ENCODE results near the gene SYT15. TPM values are rescaled to one million over a fixed set of nuclear protein-coding genes. Genes with fewer than 3 reads are reported as not detected.
"Not testable (repeated sequence)": the region's sequence is repeated elsewhere in the genome, so short reads cannot be mapped to it uniquely, and the experiment has no call there.

SYT15 gene
- total RNA-seq (10 to 100 TPM; 24.8 to 53.5 TPM), polyA plus RNA-seq (10 to 100 TPM in 1 of 2 donors, 1 to 10 TPM in 1; 3.8 to 18.4 TPM)
- long read RNA-seq, donor 1, result 0 reads
- long read RNA-seq, donor 2, partial matches to known transcripts, result 5 of 5 reads
- long read RNA-seq, donor 2, other reads (novel, unspliced or antisense), result 0 of 5 reads
- long read RNA-seq, donor 3, result 0 reads
- long read RNA-seq, donor 4, result 0 reads
- long read RNA-seq, donor 5, partial matches to known transcripts, result 0 of 8 reads
- long read RNA-seq, donor 5, other reads (novel, unspliced or antisense), result 8 of 8 reads

DNA sequence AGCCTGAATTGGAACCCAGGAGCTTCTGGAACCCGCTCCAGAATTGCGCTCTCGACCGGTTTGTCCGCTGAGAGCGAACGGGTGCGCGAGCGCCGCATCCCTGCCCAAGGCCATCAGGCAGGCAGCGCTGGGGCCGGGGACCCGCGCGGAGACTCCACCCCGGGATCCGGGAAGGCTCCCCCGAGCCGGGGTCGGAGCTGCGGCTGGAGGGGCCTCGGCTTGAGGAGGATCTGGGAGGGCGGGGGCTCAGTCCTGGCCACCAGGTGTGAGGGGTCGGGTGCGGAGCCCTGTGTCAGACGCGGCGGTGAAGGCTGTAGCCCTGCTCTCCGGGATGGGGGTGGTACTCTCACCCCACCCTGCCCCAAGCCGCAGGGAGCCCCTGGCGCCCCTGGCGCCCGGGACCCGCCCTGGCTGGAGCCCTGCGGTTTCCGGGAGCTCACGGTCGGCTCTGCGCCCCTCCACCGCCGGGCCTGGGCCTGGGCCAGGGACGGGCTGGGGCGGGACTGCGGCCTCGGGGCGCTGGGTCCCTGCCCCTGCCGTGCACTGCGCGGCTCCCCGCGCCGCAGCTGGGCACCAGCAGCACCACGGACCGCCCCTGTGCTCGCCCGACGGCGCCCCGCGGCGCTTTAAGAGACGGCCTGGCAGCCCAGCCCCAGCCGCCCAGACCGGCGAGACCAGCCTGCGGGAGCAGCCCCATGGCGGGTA, at the start of gene SYT15:
Gene SYT15 (plus strand): TSS at position 655 of the 705 bp plus-strand sequence. CDS start 41 bp downstream, at position 696.
- not testable (repeated sequence) for H3K27me3 ChIP-seq (ENCODE audit: control insufficient read depth in 3 of 3, insufficient read depth in 3 of 3, low read length in 2 of 3); H3K27ac ChIP-seq (ENCODE audit: low read depth in 1 of 2, low read length in 1 of 2); H3K9me3 ChIP-seq (ENCODE audit: control insufficient read depth in 4 of 4, insufficient read depth in 3 of 4, low read length in 3 of 4); H3K36me3 ChIP-seq (ENCODE audit: control insufficient read depth in 4 of 4, insufficient read depth in 4 of 4, low read length in 4 of 4); H3K4me1 ChIP-seq (ENCODE audit: control insufficient read depth in 5 of 5, insufficient read depth in 5 of 5, low read length in 5 of 5); H3K4me3 ChIP-seq; H3K9ac ChIP-seq (ENCODE audit: insufficient read depth in 1 of 2, low read length in 2 of 2)
- DNase-seq (peak in 1 of 3 donors; percentile 11), ATAC-seq (ENCODE audit: insufficient read depth, low FRiP score) (peak; percentile 21)
- 1% methylated on average over 17 to 49 of the region's 68 CpGs for WGBS, 2 donors

DNA sequence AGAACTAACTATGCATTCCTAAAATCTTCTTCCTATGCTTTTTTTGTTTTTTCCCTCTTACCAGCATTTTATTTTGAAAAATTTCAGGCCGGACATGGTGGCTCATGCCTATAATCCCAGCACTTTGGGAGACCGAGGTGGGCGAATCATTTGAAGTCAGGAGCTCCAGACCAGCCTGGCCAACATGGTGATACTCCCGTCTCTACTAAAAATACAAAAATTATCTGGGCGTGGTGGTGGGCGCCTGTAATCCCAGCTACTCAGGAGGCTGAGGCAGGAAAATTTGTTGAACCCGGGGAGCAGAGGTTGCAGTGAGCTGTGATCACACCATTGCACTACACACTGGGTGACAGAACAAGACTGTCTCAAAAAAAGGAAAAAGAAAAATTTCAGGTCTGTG, 49.2 kb upstream of the SYT15 start:
- H3K9ac ChIP-seq (ENCODE audit: insufficient read depth in 1 of 2, low read length in 2 of 2); H3K27me3 ChIP-seq (ENCODE audit: control insufficient read depth in 3 of 3, insufficient read depth in 3 of 3, low read length in 2 of 3); DNase-seq; ATAC-seq (ENCODE audit: insufficient read depth, low FRiP score); H3K27ac ChIP-seq (ENCODE audit: low read depth in 1 of 2, low read length in 1 of 2); H3K9me3 ChIP-seq (ENCODE audit: control insufficient read depth in 4 of 4, insufficient read depth in 3 of 4, low read length in 3 of 4); H3K36me3 ChIP-seq (ENCODE audit: control insufficient read depth in 4 of 4, insufficient read depth in 4 of 4, low read length in 4 of 4); H3K4me3 ChIP-seq: not testable (repeated sequence)
- 85 to 89% methylated on average over 7 of the region's 7 CpGs for WGBS, 2 donors
- H3K4me1 ChIP-seq (ENCODE audit: control insufficient read depth in 5 of 5, insufficient read depth in 5 of 5, low read length in 5 of 5), result peaks cover 0 to 12% (median 3%) of the 10 kb centered on the region in 5 donors

GRCh38 chr10:46530249-46531186, 48.4 kb upstream of the SYT15 start:
- H3K4me1 ChIP-seq (ENCODE audit: control insufficient read depth in 5 of 5, insufficient read depth in 5 of 5, low read length in 5 of 5), result peaks cover 0 to 9% (median 0%) of the 10 kb centered on the region in 5 donors
- WGBS, 2 donors, result 90 to 94% methylated on average over 18 of the region's 18 CpGs
- H3K9me3 ChIP-seq (ENCODE audit: control insufficient read depth in 4 of 4, insufficient read depth in 3 of 4, low read length in 3 of 4), result peaks cover 0 to 2% (median 0%) of the 10 kb centered on the region in 4 donors
- no peak for ATAC-seq (ENCODE audit: insufficient read depth, low FRiP score)
- no peak overlapping the region for H3K27ac ChIP-seq (ENCODE audit: low read depth in 1 of 2, low read length in 1 of 2)
- peak in 2 of 3 donors; percentile 32 to 39 for DNase-seq
- TF ChIP-seq, protein P1, sequence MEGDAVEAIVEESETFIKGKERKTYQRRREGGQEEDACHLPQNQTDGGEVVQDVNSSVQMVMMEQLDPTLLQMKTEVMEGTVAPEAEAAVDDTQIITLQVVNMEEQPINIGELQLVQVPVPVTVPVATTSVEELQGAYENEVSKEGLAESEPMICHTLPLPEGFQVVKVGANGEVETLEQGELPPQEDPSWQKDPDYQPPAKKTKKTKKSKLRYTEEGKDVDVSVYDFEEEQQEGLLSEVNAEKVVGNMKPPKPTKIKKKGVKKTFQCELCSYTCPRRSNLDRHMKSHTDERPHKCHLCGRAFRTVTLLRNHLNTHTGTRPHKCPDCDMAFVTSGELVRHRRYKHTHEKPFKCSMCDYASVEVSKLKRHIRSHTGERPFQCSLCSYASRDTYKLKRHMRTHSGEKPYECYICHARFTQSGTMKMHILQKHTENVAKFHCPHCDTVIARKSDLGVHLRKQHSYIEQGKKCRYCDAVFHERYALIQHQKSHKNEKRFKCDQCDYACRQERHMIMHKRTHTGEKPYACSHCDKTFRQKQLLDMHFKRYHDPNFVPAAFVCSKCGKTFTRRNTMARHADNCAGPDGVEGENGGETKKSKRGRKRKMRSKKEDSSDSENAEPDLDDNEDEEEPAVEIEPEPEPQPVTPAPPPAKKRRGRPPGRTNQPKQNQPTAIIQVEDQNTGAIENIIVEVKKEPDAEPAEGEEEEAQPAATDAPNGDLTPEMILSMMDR (IDR thresholded peaks at IDR 0.05; ENCODE audit: control extremely low read depth, extremely low read depth), result no peak
- H3K36me3 ChIP-seq (ENCODE audit: control insufficient read depth in 4 of 4, insufficient read depth in 4 of 4, low read length in 4 of 4), result no peaks in the 10 kb centered on the region
- H3K27me3 ChIP-seq (ENCODE audit: control insufficient read depth in 3 of 3, insufficient read depth in 3 of 3, low read length in 2 of 3), result peaks cover 0 to 4% (median 0%) of the 10 kb centered on the region in 3 donors
- no peak overlapping the region for H3K4me3 ChIP-seq
- H3K9ac ChIP-seq (ENCODE audit: insufficient read depth in 1 of 2, low read length in 2 of 2), result no peak overlapping the region

DNA sequence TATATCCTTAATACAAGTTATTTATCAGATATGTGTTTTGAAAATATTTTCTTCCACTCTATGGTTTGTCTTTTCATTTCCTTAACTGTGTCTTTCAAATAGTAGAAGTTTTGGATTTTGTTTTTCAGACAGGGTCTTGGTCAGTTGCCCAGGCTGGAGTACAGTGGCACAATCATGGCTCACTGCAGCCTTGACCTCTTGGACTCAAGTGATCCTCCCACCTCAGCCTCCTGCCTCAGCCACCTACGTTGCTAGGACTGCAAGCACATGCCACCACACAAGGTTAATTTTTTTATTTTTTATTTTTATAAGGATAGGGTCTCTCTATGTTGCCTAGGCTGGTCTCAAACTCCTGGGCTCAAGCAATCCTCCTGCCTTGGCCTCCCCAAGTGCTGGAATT, 46.7 kb upstream of the SYT15 start:
- H3K9me3 ChIP-seq (ENCODE audit: control insufficient read depth in 4 of 4, insufficient read depth in 3 of 4, low read length in 3 of 4); H3K4me3 ChIP-seq; H3K36me3 ChIP-seq (ENCODE audit: control insufficient read depth in 4 of 4, insufficient read depth in 4 of 4, low read length in 4 of 4); H3K4me1 ChIP-seq (ENCODE audit: control insufficient read depth in 5 of 5, insufficient read depth in 5 of 5, low read length in 5 of 5); H3K9ac ChIP-seq (ENCODE audit: insufficient read depth in 1 of 2, low read length in 2 of 2); H3K27me3 ChIP-seq (ENCODE audit: control insufficient read depth in 3 of 3, insufficient read depth in 3 of 3, low read length in 2 of 3); DNase-seq; H3K27ac ChIP-seq (ENCODE audit: low read depth in 1 of 2, low read length in 1 of 2); ATAC-seq (ENCODE audit: insufficient read depth, low FRiP score): not testable (repeated sequence)
- 78 to 90% methylated on average over 1 of the region's 1 CpG for WGBS, 2 donors

Measured in lung (tissue), 16 donors.